Measurements from ENCODE around the gene PRKCH.

The PRKCH gene

GRCh38 chr14:61535032-61535431 is 213.7 kb downstream of the PRKCH start:
- Histone ChIP-seq H3K27ac (replicated peaks) (no peak overlapping the region), H3K4me3 (replicated peaks; ENCODE audit: insufficient read depth, low read length) (no peak overlapping the region), H3K27me3 (ENCODE audit: insufficient read depth, poor library complexity, severe bottlenecking) (no peaks in the 10 kb centered on the region)
- TF ChIP-seq POLR2AphosphoS5 (IDR thresholded peaks at IDR 0.05; ENCODE audit: low read depth) = no peak
- no peak for TF ChIP-seq CTCF (IDR thresholded peaks at IDR 0.05; ENCODE audit: insufficient read depth, low read length)
- no peak for TF ChIP-seq REST (IDR thresholded peaks at IDR 0.05; ENCODE audit: insufficient replicate concordance, low read depth)
- TF ChIP-seq SPI1 (IDR thresholded peaks at IDR 0.05; ENCODE audit: borderline replicate concordance, low read depth) = no peak
- TF ChIP-seq GABPA (IDR thresholded peaks at IDR 0.05; ENCODE audit: low read depth) = no peak
- DNase-seq (ENCODE audit: low read depth in 1 of 2, low spot score in 1 of 2) = no peak

GRCh38 chr14:61535458-61535857 is 214.1 kb downstream of the PRKCH start:
- TF ChIP-seq POLR2AphosphoS5 (IDR thresholded peaks at IDR 0.05; ENCODE audit: low read depth) (no peak), GABPA (IDR thresholded peaks at IDR 0.05; ENCODE audit: low read depth) (no peak), SPI1 (IDR thresholded peaks at IDR 0.05; ENCODE audit: borderline replicate concordance, low read depth) (no peak), REST (IDR thresholded peaks at IDR 0.05; ENCODE audit: insufficient replicate concordance, low read depth) (no peak), CTCF (IDR thresholded peaks at IDR 0.05; ENCODE audit: insufficient read depth, low read length) (no peak)
- DNase-seq (ENCODE audit: low read depth in 1 of 2, low spot score in 1 of 2) = no peak
- H3K4me3 ChIP-seq (replicated peaks; ENCODE audit: insufficient read depth, low read length) = no peak overlapping the region
- no peak overlapping the region for H3K27ac ChIP-seq (replicated peaks)
- H3K27me3 ChIP-seq (ENCODE audit: insufficient read depth, poor library complexity, severe bottlenecking) = no peaks in the 10 kb centered on the region

- no peak overlapping the region for H3K4me3 ChIP-seq (replicated peaks; ENCODE audit: insufficient read depth, low read length)
- no peak for TF ChIP-seq GABPA (IDR thresholded peaks at IDR 0.05; ENCODE audit: low read depth)
- H3K27ac ChIP-seq (replicated peaks) = no peak overlapping the region
- no peak for DNase-seq (ENCODE audit: low read depth in 1 of 2, low spot score in 1 of 2)
- no peaks in the 10 kb centered on the region for H3K27me3 ChIP-seq (ENCODE audit: insufficient read depth, poor library complexity, severe bottlenecking)
Observed at GRCh38 chr14:61536661-61537562, 215.5 kb downstream of the PRKCH start.

- H3K4me3 ChIP-seq (replicated peaks; ENCODE audit: insufficient read depth, low read length) = no peak overlapping the region
- H3K27ac ChIP-seq (replicated peaks) = no peak overlapping the region
- no peak for TF ChIP-seq SPI1 (IDR thresholded peaks at IDR 0.05; ENCODE audit: borderline replicate concordance, low read depth)
- TF ChIP-seq CTCF (IDR thresholded peaks at IDR 0.05; ENCODE audit: insufficient read depth, low read length) = no peak
- no peak for TF ChIP-seq REST (IDR thresholded peaks at IDR 0.05; ENCODE audit: insufficient replicate concordance, low read depth)
- TF ChIP-seq POLR2AphosphoS5 (IDR thresholded peaks at IDR 0.05; ENCODE audit: low read depth) = no peak
- no peak for TF ChIP-seq GABPA (IDR thresholded peaks at IDR 0.05; ENCODE audit: low read depth)
- H3K27me3 ChIP-seq (ENCODE audit: insufficient read depth, poor library complexity, severe bottlenecking) = no peaks in the 10 kb centered on the region
- DNase-seq (ENCODE audit: low read depth in 1 of 2, low spot score in 1 of 2) = no peak
Observed at GRCh38 chr14:61537563-61538463, 216.4 kb downstream of the PRKCH start.
